ENCODE data around the gene AUH. TPM values are rescaled to one million over a fixed set of nuclear protein-coding genes. Genes with fewer than 3 reads are reported as not detected.

Gene AUH
- total RNA-seq, 1 donor from 2014 or later: 14.6 TPM

DNA sequence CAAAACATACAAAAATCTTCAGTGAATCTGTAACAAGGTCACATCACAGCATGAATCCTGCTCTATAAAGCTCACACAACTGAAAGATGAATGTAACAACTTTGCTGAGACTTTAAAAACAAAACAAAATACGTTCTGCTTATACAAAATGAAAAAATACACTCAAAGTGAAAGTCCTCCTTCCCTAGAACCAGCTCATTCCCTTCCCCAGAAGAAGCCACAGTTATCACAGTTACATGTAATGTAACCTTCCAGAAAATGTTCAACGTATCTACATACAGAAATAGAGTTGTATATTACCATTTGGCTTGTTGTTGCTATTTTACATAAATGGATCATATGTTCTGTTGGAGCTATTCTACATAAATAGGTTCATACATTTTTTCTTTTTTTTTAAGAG lies 2.6 kb downstream of the AUH start:
- Mint-ChIP-seq H3K4me3 (ENCODE audit: unreplicated experiment) (peak overlapping the region; percentile 40), H3K27me3 (ENCODE audit: unreplicated experiment) (no peaks in the 10 kb centered on the region), H3K36me3 (ENCODE audit: unreplicated experiment) (peaks cover 23% of the 10 kb centered on the region), H3K9me3 (ENCODE audit: unreplicated experiment) (no peaks in the 10 kb centered on the region), H3K27ac (ENCODE audit: unreplicated experiment) (peak overlapping the region; percentile 43), H3K4me1 (ENCODE audit: unreplicated experiment) (peaks cover 33% of the 10 kb centered on the region)
- no peak for DNase-seq (ENCODE audit: extremely low spot score, unreplicated experiment)
- TF ChIP-seq, protein P1, sequence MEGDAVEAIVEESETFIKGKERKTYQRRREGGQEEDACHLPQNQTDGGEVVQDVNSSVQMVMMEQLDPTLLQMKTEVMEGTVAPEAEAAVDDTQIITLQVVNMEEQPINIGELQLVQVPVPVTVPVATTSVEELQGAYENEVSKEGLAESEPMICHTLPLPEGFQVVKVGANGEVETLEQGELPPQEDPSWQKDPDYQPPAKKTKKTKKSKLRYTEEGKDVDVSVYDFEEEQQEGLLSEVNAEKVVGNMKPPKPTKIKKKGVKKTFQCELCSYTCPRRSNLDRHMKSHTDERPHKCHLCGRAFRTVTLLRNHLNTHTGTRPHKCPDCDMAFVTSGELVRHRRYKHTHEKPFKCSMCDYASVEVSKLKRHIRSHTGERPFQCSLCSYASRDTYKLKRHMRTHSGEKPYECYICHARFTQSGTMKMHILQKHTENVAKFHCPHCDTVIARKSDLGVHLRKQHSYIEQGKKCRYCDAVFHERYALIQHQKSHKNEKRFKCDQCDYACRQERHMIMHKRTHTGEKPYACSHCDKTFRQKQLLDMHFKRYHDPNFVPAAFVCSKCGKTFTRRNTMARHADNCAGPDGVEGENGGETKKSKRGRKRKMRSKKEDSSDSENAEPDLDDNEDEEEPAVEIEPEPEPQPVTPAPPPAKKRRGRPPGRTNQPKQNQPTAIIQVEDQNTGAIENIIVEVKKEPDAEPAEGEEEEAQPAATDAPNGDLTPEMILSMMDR (IDR thresholded peaks at IDR 0.05): no peak

DNA sequence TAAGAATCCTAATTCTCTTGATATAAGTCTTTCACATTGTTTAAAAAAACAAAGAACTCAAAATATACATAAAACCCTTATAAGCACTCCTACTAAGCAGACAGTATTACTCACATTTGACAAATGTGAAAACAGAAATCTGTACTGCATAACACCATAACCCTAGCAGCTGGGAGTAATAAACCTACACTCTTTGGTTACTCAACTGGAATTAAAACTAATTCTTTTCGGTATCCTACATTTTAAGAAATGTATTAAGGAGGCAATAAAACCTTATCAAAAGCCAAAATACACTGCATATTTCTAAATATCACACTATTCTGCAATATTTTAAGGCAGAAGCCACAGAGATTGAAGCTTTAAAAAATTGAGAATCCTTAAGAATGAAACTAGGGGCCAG lies 6.8 kb downstream of the AUH start:
- Mint-ChIP-seq H3K4me3 (ENCODE audit: unreplicated experiment) (no peak overlapping the region), H3K27me3 (ENCODE audit: unreplicated experiment) (no peaks in the 10 kb centered on the region), H3K4me1 (ENCODE audit: unreplicated experiment) (peaks cover 17% of the 10 kb centered on the region), H3K36me3 (ENCODE audit: unreplicated experiment) (peaks cover 29% of the 10 kb centered on the region), H3K27ac (ENCODE audit: unreplicated experiment) (no peak overlapping the region), H3K9me3 (ENCODE audit: unreplicated experiment) (no peaks in the 10 kb centered on the region)
- DNase-seq (ENCODE audit: extremely low spot score, unreplicated experiment): no peak
- TF ChIP-seq, protein P1 (IDR thresholded peaks at IDR 0.05): no peak

DNA sequence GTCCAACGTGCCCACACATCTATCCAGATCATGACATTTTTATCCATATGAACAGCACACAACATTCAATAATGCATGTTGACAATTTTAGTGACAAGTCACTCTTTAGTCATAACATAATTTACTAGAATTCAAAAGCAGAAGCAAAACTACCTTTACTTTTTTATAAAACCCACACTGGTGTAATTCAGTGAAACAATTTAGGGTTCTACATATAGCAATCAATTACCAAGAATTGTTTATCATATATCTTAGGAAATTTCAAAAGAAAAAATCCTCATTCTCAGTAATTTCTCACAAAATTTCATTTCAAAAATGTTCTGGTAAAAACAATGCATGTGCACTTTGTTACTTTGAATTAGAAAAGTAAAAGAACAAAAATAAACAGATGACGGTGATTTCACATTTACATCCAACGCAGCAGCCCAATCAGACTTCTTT lies 12.6 kb downstream of the AUH start:
- Mint-ChIP-seq H3K27me3 (ENCODE audit: unreplicated experiment) (no peaks in the 10 kb centered on the region), H3K4me1 (ENCODE audit: unreplicated experiment) (no peaks in the 10 kb centered on the region), H3K27ac (ENCODE audit: unreplicated experiment) (no peak overlapping the region), H3K9me3 (ENCODE audit: unreplicated experiment) (no peaks in the 10 kb centered on the region), H3K4me3 (ENCODE audit: unreplicated experiment) (no peak overlapping the region), H3K36me3 (ENCODE audit: unreplicated experiment) (peaks cover 22% of the 10 kb centered on the region)
- TF ChIP-seq, protein P1 (IDR thresholded peaks at IDR 0.05): no peak
- DNase-seq (ENCODE audit: extremely low spot score, unreplicated experiment): no peak

DNA sequence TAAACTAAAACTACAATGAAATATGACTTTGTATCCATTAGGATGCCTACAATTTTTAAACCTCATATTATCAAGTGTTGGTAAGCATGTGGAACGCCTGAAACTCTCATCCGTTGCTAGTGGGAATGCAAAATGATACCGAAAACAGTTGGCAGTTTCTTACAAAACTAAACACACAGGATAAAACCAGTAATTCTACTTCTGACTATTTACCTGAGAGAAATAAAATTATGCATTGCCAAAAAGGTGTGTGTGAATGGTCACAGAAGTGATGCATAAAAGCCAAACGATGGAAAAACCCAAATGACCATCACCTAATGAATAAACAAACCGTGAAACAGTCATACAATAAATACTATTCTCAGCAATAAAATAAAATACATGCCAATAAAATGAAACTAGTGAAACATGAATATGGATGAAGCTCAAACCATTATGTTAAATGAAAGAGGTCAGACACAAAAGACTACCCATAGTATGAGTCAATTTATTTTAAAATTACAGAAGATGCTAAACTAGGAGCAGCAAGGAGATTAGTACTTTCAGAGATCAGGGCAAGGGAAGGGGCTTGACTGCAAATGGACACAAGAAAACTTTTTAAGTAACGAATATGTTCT lies 13.4 kb downstream of the AUH start:
- H3K9me3 Mint-ChIP-seq (ENCODE audit: unreplicated experiment): no peaks in the 10 kb centered on the region
- H3K36me3 Mint-ChIP-seq (ENCODE audit: unreplicated experiment): peaks cover 23% of the 10 kb centered on the region
- no peak overlapping the region for H3K4me3 Mint-ChIP-seq (ENCODE audit: unreplicated experiment)
- TF ChIP-seq, protein P1 (IDR thresholded peaks at IDR 0.05): no peak
- no peak overlapping the region for H3K27ac Mint-ChIP-seq (ENCODE audit: unreplicated experiment)
- DNase-seq (ENCODE audit: extremely low spot score, unreplicated experiment): no peak
- H3K4me1 Mint-ChIP-seq (ENCODE audit: unreplicated experiment): no peaks in the 10 kb centered on the region
- no peaks in the 10 kb centered on the region for H3K27me3 Mint-ChIP-seq (ENCODE audit: unreplicated experiment)

DNA sequence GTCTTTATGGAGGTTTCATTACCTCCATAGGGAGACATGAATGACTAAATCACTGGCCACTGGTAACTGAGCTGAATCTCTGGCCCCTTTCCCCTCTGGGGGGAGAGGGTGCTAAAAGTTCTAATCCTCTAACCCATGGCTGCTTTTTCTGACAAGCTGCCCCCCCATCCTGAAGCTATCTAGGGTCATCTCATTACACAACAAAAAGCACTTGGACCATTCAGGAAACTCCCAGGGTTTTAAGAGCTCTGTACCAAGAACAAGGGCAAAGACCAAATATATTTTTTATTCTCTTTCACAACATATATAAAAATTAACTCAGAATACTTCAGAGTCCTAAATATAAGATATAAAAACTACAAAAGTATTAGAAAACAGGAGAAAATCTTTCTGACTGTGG lies 14.3 kb downstream of the AUH start:
- no peak overlapping the region for H3K27ac Mint-ChIP-seq (ENCODE audit: unreplicated experiment)
- H3K9me3 Mint-ChIP-seq (ENCODE audit: unreplicated experiment): peaks cover 5% of the 10 kb centered on the region
- no peak for DNase-seq (ENCODE audit: extremely low spot score, unreplicated experiment)
- peaks cover 28% of the 10 kb centered on the region for H3K36me3 Mint-ChIP-seq (ENCODE audit: unreplicated experiment)
- TF ChIP-seq, protein P1 (IDR thresholded peaks at IDR 0.05): no peak
- H3K4me3 Mint-ChIP-seq (ENCODE audit: unreplicated experiment): no peak overlapping the region
- no peaks in the 10 kb centered on the region for H3K27me3 Mint-ChIP-seq (ENCODE audit: unreplicated experiment)
- H3K4me1 Mint-ChIP-seq (ENCODE audit: unreplicated experiment): no peaks in the 10 kb centered on the region
